Nucleus accumbens (tissue), 56 donors: ENCODE results near the gene FZD4.
"Not testable (repeated sequence)": the region's sequence is repeated elsewhere in the genome, so short reads cannot be mapped to it uniquely, and the experiment has no call there.

Source experiments
- DNase-seq, 56 donors: peaks; one replicate each; lab custom pipeline; 2025; lab: John Stamatoyannopoulos, UW

The FZD4 gene

DNA sequence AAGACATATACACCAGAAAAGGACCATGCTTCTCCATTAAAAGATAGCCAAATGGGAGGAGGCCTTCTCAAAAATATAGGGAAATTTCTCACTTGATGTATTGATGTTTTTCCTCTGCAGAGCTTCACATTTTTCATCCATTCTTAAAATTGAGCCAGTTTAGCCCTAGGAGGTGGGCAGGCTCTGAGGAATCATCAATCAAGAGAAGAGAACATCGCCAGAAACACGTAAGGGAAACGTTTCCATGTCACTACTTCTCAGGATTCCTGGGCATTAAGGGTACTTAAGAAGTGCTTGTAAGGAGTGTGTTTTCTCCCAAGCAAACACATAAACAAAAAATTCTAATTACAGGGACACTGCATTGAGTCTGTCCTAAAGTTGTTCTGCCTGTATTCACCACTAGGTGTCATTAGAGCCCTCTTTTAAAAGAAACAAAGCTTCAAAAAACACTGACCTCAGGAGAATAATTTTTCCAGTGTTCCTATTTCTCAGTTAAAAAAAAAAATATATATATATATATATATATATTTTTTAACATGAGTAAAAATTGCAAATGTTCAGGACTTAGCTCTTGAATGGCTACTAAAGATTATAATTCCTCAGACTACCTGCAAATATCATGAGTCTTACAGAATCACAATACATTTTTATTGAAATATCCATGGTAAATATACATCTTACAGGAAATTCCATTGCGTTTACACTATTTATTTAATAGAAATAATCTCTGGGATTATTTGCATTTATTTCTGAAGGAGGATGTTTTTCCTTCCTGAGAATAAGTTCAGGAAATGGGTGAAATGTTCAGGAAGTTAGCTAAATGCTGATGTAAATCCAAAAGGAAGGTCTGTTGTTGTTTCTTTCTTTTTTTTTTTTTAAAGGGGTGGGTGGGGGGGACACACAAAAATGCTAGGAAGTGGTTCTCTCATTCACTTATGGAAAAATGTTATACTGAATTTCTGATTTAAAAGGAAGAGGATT, 16.0 kb downstream of the FZD4 start:
- no peak for DNase-seq

DNA sequence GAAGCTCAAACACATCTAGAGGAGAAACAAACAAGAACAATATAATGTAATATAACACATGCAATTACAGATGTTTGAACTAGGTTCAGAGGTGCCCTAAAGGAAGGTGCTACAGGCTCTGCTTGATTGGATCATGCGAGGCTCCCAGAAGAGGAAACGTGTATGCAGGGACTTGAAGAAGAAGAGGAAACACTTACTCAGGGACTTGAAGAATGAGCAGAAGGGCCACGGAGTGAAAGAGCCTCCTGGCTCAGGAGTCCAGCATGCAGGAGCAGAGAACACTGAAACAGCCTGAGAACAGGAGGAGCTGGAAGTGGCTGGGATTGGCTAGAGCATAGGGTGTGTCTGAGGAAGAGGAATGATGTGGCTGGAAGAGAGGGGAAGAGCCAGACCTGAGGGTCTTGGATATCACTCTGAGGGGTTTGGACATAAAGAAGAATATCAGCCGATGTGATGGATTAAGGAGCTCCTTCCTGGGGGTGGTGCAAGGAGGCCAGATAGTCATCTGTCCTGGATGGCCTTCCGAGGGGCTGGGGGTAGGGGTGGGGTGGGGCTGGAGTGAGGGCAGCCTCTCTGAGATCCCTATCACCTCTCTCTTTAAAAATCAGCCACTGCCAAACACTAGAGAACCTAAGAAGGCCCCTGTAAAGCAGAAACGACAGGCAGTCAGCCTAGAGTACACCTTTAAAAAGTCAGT, 16.8 kb downstream of the FZD4 start:
- no peak for DNase-seq

DNA sequence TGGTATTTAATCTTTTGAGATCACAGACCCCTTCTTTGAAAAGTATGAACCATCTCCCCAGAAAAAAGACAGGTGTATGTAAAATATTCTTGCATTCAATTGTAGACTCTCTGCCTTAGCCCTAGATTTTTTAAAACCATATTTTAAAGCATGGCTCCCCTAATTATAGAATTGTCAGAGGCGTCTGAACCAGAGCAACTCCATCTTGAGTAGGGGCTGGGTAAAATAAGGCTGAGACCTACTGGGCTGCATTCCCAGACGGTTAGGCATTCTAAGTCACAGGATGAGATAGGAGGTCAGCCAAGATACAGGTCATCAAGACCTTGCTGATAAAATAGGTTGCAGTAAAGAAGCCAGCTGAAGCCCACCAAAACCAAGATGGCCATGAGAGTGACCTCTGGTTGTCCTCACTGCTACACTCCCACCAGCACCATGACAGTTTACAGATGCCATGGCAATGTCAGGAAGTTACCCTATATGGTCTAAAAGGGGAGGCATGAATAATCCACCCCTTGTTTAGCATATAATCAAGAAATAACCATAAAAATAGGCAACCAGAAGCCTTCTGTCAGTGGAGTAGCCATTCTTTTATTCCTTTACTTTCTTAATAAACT, 17.9 kb downstream of the FZD4 start:
- not testable (repeated sequence) for DNase-seq

DNA sequence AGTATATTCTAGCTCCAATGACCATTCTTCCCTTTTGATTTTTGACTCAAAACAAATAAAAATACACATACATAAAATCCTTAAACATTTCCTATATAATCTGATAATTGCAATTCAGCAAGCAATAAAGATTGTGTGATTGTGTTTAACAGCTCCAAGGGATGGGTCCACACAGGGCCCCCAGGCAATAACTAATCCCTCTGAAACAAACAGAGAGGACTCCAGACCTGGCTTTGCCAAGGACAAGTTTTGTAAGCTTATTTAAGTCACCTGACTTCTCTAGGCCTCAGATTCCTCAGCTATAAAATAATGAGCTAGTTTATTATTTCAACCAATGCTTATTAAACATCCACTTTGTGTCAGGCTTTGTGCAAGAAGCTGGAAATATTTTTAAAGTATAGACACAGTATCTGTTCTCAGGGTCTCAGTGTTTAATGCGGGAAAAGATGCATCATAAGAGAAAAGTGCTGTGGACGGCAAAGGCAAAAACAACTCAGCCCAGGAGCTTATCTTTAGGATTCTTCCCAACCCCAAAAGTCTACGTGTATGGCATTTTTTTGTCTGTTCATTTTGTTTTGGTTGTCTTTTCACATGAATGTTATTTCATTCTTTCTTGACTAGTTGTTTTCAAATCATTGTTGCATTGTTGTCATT, 20.1 kb downstream of the FZD4 start:
- no peak for DNase-seq

DNA sequence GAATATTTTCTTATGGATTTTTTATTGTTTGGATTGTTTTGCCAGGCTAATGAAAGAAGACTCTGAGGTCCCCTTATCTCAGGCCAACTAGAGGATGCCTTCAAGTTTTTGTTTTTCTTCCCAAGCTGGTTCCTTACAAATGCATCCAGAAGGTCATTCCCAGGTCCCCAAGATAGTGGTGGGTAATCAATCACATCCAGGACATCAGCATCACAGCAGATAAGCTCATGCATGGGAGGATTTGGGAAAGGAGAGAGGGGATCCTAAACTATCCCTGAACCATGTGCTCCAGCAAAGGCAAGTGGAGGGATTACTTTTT, 20.7 kb downstream of the FZD4 start:
- no peak for DNase-seq

DNA sequence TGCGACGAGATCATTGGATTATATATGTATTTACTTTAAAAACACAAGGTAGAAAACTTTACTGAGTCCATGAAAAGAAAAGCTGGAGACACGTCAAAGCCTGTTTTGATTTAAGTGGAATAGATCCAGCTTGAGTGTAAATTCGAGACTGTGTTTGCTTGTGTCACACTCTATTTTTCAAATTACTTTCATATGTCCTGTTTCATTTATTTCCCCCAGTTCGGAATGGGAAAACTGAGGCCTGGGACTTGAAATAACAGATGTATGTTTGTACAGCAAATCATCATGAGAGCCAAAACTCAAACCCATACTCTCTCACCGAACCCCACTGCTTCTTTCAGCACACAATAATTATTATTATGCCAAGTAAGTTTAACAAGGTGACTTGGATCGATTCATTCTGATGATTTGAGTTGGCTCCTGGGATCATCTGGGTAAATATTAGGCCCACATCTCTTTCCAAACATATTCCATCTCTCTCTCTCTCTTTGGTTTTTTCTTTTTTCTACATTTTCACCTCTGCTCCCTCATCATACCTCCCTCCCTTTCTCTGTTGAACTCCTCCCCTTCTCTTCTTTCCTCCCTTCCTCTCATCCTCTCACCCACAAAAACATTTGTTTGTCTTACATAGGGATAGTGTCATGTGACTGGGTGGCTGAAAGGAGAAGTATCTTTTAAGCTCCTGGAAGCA, 21.2 kb downstream of the FZD4 start:
- no peak for DNase-seq

DNA sequence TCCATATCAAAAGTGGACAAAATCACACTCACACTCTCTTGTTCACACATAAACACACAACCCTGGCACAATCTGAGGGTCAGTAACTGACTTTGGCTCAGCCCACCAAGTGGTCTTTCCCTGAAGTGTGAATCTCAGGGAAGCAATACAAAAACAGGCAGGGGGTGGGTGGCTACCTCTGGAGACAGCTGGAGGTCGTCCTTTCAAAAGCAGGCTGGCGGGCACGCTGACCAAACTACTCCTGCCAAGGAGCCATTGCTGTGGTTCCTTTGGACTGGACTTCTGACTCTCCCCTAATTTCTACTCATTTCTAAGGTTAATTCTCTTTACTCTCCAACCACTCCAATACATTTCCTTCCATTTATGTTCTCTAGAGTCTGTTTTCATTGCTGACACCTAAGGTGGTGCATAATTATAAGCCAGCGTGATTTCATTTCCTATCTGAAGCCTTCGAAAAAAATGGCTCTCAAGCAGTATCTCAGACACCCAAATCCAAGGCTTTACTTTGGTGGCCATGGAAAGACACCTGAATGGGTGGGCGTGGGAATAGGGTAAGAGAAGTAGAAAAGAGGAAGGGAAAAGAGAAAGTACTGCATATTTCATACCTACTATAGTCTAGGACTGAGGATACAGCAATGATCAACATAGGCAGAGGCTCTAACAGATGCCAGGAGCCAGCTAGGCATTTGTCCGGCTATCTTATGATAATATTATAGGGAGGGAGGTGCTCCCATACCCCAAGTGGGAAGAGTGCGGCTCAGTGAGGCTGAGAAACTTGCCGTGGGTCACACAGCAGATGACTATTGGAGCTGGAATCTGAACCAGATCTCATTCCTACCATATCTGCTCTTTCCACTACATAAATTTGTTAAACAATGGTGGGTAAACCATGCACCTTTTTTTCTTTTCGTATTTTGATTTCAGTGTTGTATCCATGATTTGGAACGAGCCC, 22.0 kb downstream of the FZD4 start:
- DNase-seq = no peak

DNA sequence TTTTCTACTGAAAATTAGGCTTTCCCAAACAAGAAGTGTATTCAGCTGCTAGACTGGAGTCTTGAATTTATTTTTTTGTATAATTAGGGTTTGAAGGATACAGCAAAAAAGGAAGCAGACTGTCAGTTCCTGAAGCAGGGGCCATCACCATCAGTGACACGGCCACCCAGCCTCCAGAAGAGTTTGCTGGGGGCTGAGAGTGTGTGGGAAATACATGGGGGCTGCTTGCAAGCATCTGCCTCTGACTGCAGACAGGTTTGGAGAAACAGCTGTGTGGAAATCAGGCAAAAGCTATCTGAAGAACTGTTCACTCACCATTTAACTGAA, 23.0 kb downstream of the FZD4 start:
- DNase-seq = no peak

DNA sequence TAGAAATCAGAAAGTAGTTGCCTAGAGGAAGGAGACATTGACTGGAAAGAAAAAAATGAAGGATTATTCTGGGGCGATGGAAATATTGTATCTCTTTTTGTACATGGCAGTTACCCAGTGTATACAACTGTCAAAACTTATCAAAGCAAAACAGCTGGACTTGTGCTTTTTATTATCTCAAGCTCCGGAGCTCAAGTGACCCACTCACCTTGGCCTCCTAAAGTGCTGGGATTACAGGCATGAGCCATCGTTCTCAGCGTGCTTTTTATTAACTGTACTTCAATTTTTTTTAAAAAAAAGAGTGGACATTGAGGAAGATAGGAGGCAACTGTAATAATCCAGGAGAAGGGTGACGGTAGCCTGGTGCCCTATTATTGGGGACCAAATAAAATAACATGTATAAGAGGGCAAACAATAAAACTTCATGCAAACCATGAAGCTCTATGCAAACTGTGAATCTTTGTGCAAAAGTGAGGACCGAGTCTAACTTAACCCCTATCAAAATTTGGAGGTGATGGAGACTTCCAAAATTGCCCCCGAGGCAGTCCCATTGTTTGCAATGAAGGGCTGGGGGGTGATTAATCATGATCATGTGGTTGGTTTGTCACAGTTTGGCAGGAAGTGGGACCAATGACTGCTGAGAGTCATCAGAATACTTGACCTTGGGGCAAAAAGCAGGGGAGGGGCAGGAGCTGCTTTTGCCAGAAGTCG, 23.5 kb downstream of the FZD4 start:
- peak in 2 of 56 donors; percentile 6 to 54 for DNase-seq

DNA sequence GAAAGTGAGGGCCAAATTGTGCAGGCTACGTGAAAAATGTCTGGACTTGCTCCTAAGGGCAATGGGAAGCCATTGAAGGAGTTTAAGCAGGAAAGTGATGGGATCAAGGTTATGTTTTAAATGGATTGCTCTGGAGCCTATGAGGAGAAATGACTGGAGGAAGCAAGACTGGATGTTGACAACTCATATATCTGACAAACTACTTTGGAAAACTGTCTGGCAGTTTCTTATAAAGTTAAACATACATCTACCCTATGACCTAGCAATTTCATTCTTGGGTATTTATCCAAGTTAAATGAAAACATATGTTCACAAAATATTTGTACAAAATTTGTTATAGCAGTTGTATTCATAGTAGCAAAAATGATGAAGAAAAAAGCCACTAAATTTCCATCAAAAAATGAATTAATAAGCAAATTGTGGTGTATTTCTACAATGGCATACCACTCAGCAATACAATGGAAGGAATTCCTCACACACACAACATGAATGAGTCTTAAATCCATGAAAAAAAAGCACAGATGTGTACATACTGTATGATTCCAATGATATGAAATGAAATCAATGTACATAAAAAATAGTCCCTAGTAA, 24.1 kb downstream of the FZD4 start:
- DNase-seq = no peak

DNA sequence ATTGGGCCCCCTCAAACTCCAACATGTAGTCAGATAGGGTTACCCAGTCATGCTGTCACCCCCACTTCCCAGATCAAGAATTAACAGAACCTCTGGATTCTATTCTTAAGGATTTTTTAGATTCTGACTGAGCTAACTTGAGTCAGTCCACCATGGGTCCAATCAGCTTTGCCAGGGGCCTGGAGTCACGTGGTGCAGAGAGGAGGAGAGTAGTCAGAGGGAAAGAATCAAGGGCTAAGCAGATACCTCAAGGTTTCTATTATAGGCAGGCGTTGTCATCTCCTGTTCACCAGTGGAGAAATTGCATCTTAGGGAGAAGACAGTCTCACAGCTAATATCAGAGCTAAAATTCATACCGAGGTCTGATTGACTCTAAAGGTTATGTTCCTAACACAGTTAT, 28.2 kb downstream of the FZD4 start:
- DNase-seq = no peak

DNA sequence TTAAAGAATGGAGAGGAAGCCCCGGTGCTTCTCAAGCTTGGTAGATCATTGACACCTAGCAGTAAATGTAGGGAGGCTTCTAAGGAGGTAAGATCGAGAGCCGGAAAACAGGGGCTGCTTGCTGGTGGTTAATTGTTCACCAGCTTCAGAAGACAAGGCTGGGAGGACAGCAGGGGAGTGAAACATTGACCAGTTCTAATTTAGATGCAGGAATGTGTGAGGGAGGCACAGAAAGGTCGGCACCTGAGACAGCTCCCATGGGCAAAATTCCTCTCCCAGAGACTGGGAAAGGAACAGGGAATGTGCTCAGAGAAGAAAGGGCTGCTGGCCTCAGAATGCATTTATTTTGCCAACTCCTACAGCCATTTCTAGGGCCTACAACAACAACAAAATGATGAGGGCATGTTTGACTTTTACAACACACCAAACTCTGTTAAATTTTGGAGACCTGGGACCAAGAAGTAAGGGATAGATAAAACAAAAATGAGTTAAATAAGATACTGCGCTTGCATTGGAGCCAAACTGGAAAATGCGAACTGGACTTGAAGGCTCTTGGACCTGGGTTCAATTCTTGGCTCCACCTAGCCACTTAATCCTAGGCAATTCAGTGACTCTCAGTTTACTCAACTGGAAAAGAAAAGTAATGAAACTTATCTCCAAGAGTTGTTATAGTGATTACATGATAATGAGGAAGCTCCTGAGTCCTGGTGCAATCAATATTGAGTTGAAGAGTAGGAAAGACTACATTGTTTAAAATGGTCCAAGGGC, 31.0 kb downstream of the FZD4 start:
- no peak for DNase-seq

DNA sequence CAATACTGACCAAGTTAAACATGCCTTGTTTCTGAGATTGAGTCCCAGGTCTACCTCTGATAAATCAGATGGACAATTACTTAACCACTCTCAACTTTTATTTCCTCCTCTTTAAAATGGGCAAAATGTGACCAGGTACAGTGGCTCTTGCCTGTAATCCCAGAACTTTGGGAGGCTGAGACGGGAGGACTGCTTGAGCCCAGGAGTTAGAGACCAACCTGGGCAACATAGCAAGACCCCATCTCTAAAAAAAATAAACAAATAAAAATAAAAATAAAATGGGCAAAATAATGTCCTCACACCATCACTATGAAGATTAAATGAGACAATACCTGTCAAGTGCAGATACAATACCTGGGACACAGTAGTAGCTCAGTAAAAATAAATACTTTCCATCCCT, 33.0 kb downstream of the FZD4 start:
- no peak for DNase-seq

DNA sequence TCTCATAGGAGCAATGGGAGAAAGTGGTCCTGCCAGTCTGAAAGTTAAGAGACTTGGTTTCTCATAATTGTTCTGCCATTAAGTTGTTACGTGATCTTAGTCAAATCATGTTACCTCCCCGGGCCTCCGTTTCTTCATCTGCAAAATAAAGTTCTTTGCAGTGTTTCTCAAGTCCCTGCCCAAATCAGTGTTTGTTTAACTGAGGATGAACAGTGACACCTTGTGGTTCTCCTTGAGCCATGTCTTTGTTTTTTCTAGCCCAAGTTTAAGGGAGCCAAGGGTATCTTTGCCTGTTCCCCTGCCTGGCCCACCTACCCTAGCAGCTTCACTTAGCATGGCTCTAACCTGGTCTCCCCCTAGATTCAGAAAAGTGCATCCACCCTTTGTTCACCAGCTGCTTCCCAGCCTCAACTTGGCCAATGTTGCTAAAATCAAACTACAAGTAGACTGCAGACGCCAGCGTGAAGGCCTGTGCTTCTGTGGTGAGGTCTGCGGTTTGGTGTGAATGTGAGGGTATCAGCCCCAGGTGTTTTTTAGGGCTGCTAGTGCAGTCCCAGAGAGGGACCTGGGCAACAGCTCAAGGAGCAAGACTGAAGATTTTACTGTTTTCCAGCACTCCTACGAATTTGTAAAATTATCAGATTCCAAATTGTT, 35.5 kb downstream of the FZD4 start:
- peak in 2 of 56 donors; percentile 9 to 17 for DNase-seq

DNA sequence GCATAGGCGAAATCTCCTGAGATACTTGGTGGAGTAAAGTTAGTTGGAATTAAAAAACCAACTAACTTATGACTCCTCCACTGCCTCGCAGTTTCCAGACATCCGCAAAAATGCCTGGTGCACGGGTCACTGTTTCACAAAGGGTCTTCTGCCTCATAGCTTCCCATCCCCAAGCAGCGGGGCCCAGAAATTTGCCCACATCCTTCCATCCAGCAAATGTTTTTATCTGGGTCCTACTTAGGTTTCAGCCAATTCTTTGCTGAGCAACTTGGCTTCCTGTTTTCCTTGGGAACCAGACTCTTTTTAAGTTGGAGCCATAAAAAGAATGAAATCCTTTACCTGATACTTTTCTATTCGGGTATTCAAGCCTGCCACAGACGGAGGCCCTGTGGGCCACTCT, 36.2 kb downstream of the FZD4 start:
- no peak for DNase-seq

DNA sequence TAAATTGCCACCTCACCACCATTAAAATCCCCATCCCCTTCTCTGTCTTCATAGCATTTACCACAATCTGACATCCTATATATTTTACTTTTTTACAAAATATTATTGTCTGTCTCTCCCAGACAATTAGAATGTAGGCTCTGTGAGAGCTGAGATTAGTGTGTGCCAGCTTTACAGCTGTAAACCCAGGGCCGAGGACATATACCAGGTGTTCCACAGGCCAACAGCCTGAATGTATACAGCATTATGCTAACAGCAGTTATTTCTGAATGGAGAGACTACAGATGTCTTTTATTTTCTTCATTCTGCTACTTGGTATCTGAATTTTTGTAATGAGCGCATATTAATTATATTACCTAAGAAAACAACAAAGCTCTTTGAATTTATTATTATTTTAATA, 36.7 kb downstream of the FZD4 start:
- no peak for DNase-seq

DNA sequence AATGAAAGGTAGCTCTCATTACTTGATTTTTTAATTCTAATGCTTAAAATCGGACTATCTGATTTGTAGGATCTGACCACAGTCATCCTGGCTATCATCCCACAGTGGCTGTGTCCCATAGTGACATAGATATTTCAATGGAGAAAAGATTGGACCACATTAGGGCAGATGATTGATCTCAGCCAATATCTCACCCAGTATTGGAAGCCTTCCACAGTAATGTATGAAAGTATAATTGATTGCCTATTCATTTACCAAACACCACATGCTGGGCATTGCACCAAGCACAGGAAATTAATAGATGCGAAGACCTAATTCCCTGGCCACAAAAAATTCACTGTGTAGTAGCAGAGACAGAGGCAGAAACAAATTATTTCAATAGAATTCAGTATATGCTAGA, 37.6 kb downstream of the FZD4 start:
- DNase-seq = no peak
